HL-60 (cell line): ENCODE results near the gene BTBD9.

Source experiments
- GABPA ChIP-seq: IDR thresholded peaks from 2 replicates; pipeline ENCODE4 v1.6.1; 2012; ENCODE audit warnings: low read depth
- SPI1 ChIP-seq: IDR thresholded peaks from 2 replicates; pipeline ENCODE4 v1.6.1; 2012; ENCODE audit warnings: low read depth, mild to moderate bottlenecking, borderline replicate concordance
- TF ChIP-seq, protein P1 (sequence below): IDR thresholded peaks from one replicate; pipeline ENCODE4 v1.5.1; 2011; ENCODE audit warnings: low read length, control low read depth, inconsistent platforms; ENCODE audit not compliant: insufficient read depth

DNA sequence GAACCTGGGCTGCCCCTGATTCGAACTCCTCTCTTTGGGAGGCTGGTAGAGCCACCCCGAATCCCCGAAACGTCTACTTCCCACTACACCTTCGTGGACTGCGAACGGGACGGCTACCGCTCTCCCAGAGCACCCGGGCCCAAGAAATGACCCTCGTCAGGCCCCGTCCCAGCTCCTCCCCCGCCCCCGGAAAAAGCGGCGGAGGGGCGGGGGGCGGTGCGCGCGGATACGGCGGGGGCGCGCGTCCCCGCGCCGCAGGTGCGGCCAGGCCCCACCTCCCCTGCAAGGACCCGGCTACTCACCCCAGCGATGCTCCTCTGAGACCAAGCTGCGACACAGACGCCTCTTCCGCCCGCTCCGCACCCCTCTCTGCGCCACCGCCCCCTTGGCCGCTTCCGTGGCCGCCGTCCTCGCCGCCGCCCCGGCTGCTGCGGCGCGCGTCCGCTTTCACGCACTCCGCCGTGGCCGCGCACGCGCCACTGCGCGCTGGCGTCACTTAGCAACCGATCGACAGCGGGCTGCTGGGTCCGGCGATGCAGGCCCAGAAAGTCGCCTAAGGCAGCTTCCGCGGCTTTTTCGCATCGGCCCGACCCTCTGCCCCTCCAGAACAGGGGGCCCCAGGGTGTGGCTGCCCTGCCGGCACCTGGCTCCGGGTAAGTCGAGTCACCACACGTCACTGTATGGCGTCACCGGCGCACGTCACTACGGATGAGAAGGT is at the start of gene BTBD9:
- TF ChIP-seq, protein P1, sequence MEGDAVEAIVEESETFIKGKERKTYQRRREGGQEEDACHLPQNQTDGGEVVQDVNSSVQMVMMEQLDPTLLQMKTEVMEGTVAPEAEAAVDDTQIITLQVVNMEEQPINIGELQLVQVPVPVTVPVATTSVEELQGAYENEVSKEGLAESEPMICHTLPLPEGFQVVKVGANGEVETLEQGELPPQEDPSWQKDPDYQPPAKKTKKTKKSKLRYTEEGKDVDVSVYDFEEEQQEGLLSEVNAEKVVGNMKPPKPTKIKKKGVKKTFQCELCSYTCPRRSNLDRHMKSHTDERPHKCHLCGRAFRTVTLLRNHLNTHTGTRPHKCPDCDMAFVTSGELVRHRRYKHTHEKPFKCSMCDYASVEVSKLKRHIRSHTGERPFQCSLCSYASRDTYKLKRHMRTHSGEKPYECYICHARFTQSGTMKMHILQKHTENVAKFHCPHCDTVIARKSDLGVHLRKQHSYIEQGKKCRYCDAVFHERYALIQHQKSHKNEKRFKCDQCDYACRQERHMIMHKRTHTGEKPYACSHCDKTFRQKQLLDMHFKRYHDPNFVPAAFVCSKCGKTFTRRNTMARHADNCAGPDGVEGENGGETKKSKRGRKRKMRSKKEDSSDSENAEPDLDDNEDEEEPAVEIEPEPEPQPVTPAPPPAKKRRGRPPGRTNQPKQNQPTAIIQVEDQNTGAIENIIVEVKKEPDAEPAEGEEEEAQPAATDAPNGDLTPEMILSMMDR, result no peak
- no peak for TF ChIP-seq GABPA
- TF ChIP-seq SPI1, result no peak
